Liver (tissue), 9 donors: Measurements from ENCODE around the gene SLC37A2. TPM values are rescaled to one million over a fixed set of nuclear protein-coding genes. Genes with fewer than 3 reads are reported as not detected.

Source experiments
- DNase-seq: peaks from one replicate; pipeline ENCODE4 v3.0.0-alpha.2; 2017; ENCODE audit warnings: low spot score
- H3K27ac ChIP-seq, 2 donors: one replicate each; pipeline ENCODE4 v1.7.0; 2013; ENCODE audit warnings: inconsistent platforms in 2 of 2, low read length in 2 of 2, control low read depth in 1 of 2, low read depth in 1 of 2, mild to moderate bottlenecking in 1 of 2
- H3K27me3 ChIP-seq, 4 donors: one replicate each; pipeline versions ENCODE4 v1.6.1 to v1.7.0; 2013; ENCODE audit warnings: low read length in 3 of 4, inconsistent platforms in 1 of 4, mild to moderate bottlenecking in 1 of 4, moderate library complexity in 1 of 4; ENCODE audit not compliant: control insufficient read depth in 4 of 4, insufficient read depth in 4 of 4
- H3K36me3 ChIP-seq, 4 donors: one replicate each; pipeline versions ENCODE4 v1.6.1 to v1.7.0; 2013; ENCODE audit warnings: low read length in 3 of 4, mild to moderate bottlenecking in 3 of 4, low read depth in 1 of 4, moderate library complexity in 1 of 4; ENCODE audit not compliant: control insufficient read depth in 4 of 4, insufficient read depth in 3 of 4
- H3K4me1 ChIP-seq, 4 donors: one replicate each; pipeline versions ENCODE4 v1.6.1 to v1.7.0; 2013; ENCODE audit warnings: low read length in 3 of 4, mild to moderate bottlenecking in 3 of 4, moderate library complexity in 1 of 4; ENCODE audit not compliant: control insufficient read depth in 4 of 4, insufficient read depth in 4 of 4
- H3K4me3 ChIP-seq, 3 donors: one replicate each; pipeline versions ENCODE4 v1.6.1 to v1.7.0; 2013; ENCODE audit warnings: low read length in 3 of 3, control low read depth in 1 of 3, low read depth in 1 of 3, mild to moderate bottlenecking in 1 of 3
- H3K9ac ChIP-seq, 2 donors: one replicate each; pipeline ENCODE4 v1.7.0; 2013; ENCODE audit warnings: low read length in 2 of 2, mild to moderate bottlenecking in 2 of 2, moderate library complexity in 2 of 2, control low read depth in 1 of 2, low read depth in 1 of 2
- H3K9me3 ChIP-seq, 4 donors: one replicate each; pipeline versions ENCODE4 v1.6.1 to v1.7.0; 2013; ENCODE audit warnings: low read length in 3 of 4; ENCODE audit not compliant: control insufficient read depth in 4 of 4
- EGR1 ChIP-seq, 2 donors: IDR thresholded peaks; 2 replicates each; pipeline ENCODE4 v1.6.1; 2016 to 2018; ENCODE audit warnings: antibody characterized with exemption in 2 of 2, low read depth in 2 of 2
- FOXA1 ChIP-seq: IDR thresholded peaks from 2 replicates; pipeline ENCODE4 v1.6.1; 2016; ENCODE audit warnings: antibody characterized with exemption
- FOXA2 ChIP-seq: IDR thresholded peaks from 2 replicates; pipeline ENCODE4 v1.6.1; 2016; ENCODE audit warnings: antibody characterized with exemption
- GABPA ChIP-seq, 2 donors: IDR thresholded peaks in 1 of 2; conservative IDR thresholded peaks in 1 of 2; 2 replicates each; pipeline ENCODE4 v1.6.1; 2016; ENCODE audit warnings: antibody characterized with exemption in 2 of 2, mild to moderate bottlenecking in 1 of 2, moderate library complexity in 1 of 2
- HNF4A ChIP-seq, 2 donors: conservative IDR thresholded peaks; 2 replicates each; pipeline ENCODE4 v1.6.1; 2016; ENCODE audit warnings: antibody characterized with exemption in 2 of 2, mild to moderate bottlenecking in 2 of 2
- HNF4G ChIP-seq: IDR thresholded peaks from 2 replicates; pipeline ENCODE4 v1.6.1; 2016; ENCODE audit warnings: antibody characterized with exemption
- JUND ChIP-seq, 2 donors: IDR thresholded peaks; 2 replicates each; pipeline ENCODE4 v1.6.1; 2016; ENCODE audit warnings: antibody characterized with exemption in 2 of 2
- NR2F2 ChIP-seq: IDR thresholded peaks from 2 replicates; pipeline ENCODE4 v1.6.1; 2016; ENCODE audit warnings: antibody characterized with exemption
- RAD21 ChIP-seq, 2 donors: IDR thresholded peaks; 2 replicates each; pipeline ENCODE4 v1.6.1; 2016; ENCODE audit warnings: antibody characterized with exemption in 2 of 2, mild to moderate bottlenecking in 2 of 2
- RXRA ChIP-seq, 2 donors: IDR thresholded peaks; 2 replicates each; pipeline ENCODE4 v1.6.1; 2017 to 2018; ENCODE audit warnings: antibody characterized with exemption in 2 of 2, mild to moderate bottlenecking in 1 of 2
- SP1 ChIP-seq: IDR thresholded peaks from 2 replicates; pipeline ENCODE4 v1.6.1; 2018; ENCODE audit warnings: antibody characterized with exemption, mild to moderate bottlenecking
- TAF1 ChIP-seq: conservative IDR thresholded peaks from 2 replicates; pipeline ENCODE4 v1.6.1; 2016; ENCODE audit warnings: antibody characterized with exemption, mild to moderate bottlenecking
- YY1 ChIP-seq: IDR thresholded peaks from 2 replicates; pipeline ENCODE4 v1.6.1; 2016; ENCODE audit warnings: antibody characterized with exemption, mild to moderate bottlenecking
- WGBS: extraction: QIAGEN DNeasy Blood & Tissue Kit; methylation state at CpG from one replicate; pipeline ENCODE4 v1.1.7; 2013; 5-methylcytosine and 5-hydroxymethylcytosine counted together
- polyA plus RNA-seq, 2 donors: library from polyadenylated mRNA; stranded (reverse) in 1 of 2; unstranded in 1 of 2; fragments of 200-250 nt in 1 of 2; fragments of >200 nt in 1 of 2; fragmentation: Nextera tagmentation in 1 of 2; extraction: Ambion mirVana in 1 of 2; gene quantifications; one replicate each; pipeline versions ENCODE4 v1.2.1 to v1.2.3, GENCODE V29; 2013 to 2015
- total RNA-seq, 2 donors: library from RNA; depleted of rRNA; stranded (reverse); fragments of >200 nt; gene quantifications; one replicate each; pipeline ENCODE4 v1.2.3, GENCODE V29; 2014
- TF ChIP-seq, protein P1 (sequence below): IDR thresholded peaks from 2 replicates; pipeline ENCODE4 v1.6.1; 2016; ENCODE audit warnings: antibody characterized with exemption
- TF ChIP-seq, protein P2 (sequence below): IDR thresholded peaks from 2 replicates; pipeline ENCODE4 v1.6.1; 2016; ENCODE audit warnings: antibody characterized with exemption, mild to moderate bottlenecking
- TF ChIP-seq, protein P3 (sequence below): fragments of 150-350 bp; IDR thresholded peaks from 2 replicates; pipeline ENCODE4 v1.5.1; 2017; ENCODE audit warnings: improper control_type of control experiment, low read depth, low read length; ENCODE audit not compliant: missing input control
- TF ChIP-seq, protein P4 (sequence below): IDR thresholded peaks from 2 replicates; pipeline ENCODE4 v1.6.1; 2016; ENCODE audit warnings: antibody characterized with exemption
- TF ChIP-seq, protein P5 (sequence below): IDR thresholded peaks from 2 replicates; pipeline ENCODE4 v1.6.1; 2016; ENCODE audit warnings: antibody characterized with exemption
- donor health status: healthy.
- donor health status: healthy.
- donor health status: healthy.
- donor health status: healthy.
- donor health status: healthy.

The SLC37A2 gene
- total and polyA plus RNA-seq, 4 donors = 0.51 to 12.3 (median 5.6) TPM

DNA sequence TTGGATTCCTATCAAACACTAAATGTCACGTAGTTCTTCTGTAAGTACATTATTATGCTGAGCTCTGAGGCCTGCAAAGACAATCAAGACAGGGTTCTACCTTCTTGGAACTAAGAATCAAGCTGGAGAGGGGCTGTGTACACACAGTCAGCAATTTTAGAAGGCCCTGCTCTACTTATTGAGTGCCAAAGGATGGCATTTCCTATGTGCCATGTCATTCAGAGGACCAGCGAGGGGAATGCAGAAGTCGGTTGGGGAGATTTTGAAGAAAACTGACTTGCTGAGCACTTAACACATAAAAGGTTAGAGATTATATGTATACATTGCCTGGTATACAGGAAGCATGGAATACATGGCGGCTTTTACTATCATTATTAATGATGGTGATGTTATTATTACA, 5.3 kb downstream of the SLC37A2 start:
- no peak for TF ChIP-seq JUND (IDR thresholded peaks at IDR 0.05)
- no peak for TF ChIP-seq TAF1
- TF ChIP-seq HNF4G = no peak
- no peak for TF ChIP-seq RAD21 (IDR thresholded peaks at IDR 0.05)
- TF ChIP-seq, protein P1, sequence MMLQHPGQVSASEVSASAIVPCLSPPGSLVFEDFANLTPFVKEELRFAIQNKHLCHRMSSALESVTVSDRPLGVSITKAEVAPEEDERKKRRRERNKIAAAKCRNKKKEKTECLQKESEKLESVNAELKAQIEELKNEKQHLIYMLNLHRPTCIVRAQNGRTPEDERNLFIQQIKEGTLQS = no peak
- TF ChIP-seq, protein P2, sequence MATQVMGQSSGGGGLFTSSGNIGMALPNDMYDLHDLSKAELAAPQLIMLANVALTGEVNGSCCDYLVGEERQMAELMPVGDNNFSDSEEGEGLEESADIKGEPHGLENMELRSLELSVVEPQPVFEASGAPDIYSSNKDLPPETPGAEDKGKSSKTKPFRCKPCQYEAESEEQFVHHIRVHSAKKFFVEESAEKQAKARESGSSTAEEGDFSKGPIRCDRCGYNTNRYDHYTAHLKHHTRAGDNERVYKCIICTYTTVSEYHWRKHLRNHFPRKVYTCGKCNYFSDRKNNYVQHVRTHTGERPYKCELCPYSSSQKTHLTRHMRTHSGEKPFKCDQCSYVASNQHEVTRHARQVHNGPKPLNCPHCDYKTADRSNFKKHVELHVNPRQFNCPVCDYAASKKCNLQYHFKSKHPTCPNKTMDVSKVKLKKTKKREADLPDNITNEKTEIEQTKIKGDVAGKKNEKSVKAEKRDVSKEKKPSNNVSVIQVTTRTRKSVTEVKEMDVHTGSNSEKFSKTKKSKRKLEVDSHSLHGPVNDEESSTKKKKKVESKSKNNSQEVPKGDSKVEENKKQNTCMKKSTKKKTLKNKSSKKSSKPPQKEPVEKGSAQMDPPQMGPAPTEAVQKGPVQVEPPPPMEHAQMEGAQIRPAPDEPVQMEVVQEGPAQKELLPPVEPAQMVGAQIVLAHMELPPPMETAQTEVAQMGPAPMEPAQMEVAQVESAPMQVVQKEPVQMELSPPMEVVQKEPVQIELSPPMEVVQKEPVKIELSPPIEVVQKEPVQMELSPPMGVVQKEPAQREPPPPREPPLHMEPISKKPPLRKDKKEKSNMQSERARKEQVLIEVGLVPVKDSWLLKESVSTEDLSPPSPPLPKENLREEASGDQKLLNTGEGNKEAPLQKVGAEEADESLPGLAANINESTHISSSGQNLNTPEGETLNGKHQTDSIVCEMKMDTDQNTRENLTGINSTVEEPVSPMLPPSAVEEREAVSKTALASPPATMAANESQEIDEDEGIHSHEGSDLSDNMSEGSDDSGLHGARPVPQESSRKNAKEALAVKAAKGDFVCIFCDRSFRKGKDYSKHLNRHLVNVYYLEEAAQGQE = no peak
- DNase-seq = no peak
- Histone ChIP-seq H3K9me3 (no peaks in the 10 kb centered on the region), H3K4me1 (peaks cover 5 to 6% (median 5%) of the 10 kb centered on the region in 4 donors), H3K27me3 (no peaks in the 10 kb centered on the region), H3K9ac (no peak overlapping the region), H3K36me3 (no peaks in the 10 kb centered on the region), H3K27ac (no peak overlapping the region), H3K4me3 (no peak overlapping the region)
- WGBS = 91% methylated on average over 4 of the region's 4 CpGs

DNA sequence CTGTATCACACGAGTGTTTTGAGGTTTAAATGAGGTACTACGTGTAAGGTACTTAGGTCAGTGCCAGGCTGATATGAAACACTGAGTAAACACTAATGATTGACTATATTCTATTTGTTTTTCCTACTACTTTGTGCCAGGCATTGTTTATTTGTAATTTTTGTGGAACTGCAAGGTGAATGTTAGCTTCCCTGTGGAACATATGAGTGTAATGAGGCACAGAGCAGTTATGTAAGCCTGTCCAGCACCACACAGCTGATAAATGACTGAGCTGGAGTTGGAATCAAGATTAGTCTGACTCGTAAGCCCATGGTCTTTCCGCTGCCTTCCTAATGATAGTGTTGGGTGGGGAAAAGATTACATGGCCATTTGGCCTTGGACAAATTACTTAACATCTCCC, 5.9 kb downstream of the SLC37A2 start:
- no peaks in the 10 kb centered on the region for H3K9me3 ChIP-seq
- H3K9ac ChIP-seq = no peak overlapping the region
- no peaks in the 10 kb centered on the region for H3K27me3 ChIP-seq
- 69% methylated on average over 4 of the region's 4 CpGs for WGBS
- TF ChIP-seq, protein P3, sequence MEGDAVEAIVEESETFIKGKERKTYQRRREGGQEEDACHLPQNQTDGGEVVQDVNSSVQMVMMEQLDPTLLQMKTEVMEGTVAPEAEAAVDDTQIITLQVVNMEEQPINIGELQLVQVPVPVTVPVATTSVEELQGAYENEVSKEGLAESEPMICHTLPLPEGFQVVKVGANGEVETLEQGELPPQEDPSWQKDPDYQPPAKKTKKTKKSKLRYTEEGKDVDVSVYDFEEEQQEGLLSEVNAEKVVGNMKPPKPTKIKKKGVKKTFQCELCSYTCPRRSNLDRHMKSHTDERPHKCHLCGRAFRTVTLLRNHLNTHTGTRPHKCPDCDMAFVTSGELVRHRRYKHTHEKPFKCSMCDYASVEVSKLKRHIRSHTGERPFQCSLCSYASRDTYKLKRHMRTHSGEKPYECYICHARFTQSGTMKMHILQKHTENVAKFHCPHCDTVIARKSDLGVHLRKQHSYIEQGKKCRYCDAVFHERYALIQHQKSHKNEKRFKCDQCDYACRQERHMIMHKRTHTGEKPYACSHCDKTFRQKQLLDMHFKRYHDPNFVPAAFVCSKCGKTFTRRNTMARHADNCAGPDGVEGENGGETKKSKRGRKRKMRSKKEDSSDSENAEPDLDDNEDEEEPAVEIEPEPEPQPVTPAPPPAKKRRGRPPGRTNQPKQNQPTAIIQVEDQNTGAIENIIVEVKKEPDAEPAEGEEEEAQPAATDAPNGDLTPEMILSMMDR = no peak
- TF ChIP-seq EGR1 (IDR thresholded peaks at IDR 0.05; ENCODE audit: low read depth in 2 of 2) (no peak), YY1 (no peak), SP1 (peak; percentile 35), FOXA1 (no peak), JUND (IDR thresholded peaks at IDR 0.05) (peak; percentile 28 to 45), HNF4G (no peak), RAD21 (IDR thresholded peaks at IDR 0.05) (no peak), TAF1 (no peak), NR2F2 (no peak), RXRA (IDR thresholded peaks at IDR 0.05) (peak in 1 of 2 donors; percentile 21), GABPA (IDR thresholded peaks at IDR 0.05 in 1 of 2, conservative IDR thresholded peaks at IDR 0.05 in 1 of 2) (no peak), HNF4A (conservative IDR thresholded peaks at IDR 0.05) (peak in 1 of 2 donors; percentile 8), FOXA2 (no peak)
- TF ChIP-seq, protein P4, sequence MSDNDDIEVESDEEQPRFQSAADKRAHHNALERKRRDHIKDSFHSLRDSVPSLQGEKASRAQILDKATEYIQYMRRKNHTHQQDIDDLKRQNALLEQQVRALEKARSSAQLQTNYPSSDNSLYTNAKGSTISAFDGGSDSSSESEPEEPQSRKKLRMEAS = no peak
- TF ChIP-seq, protein P1 = no peak
- TF ChIP-seq, protein P5, sequence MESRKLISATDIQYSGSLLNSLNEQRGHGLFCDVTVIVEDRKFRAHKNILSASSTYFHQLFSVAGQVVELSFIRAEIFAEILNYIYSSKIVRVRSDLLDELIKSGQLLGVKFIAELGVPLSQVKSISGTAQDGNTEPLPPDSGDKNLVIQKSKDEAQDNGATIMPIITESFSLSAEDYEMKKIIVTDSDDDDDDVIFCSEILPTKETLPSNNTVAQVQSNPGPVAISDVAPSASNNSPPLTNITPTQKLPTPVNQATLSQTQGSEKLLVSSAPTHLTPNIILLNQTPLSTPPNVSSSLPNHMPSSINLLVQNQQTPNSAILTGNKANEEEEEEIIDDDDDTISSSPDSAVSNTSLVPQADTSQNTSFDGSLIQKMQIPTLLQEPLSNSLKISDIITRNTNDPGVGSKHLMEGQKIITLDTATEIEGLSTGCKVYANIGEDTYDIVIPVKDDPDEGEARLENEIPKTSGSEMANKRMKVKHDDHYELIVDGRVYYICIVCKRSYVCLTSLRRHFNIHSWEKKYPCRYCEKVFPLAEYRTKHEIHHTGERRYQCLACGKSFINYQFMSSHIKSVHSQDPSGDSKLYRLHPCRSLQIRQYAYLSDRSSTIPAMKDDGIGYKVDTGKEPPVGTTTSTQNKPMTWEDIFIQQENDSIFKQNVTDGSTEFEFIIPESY = no peak
- TF ChIP-seq, protein P2 = no peak
- peaks cover 0 to 3% (median 0%) of the 10 kb centered on the region in 4 donors for H3K4me1 ChIP-seq
- no peaks in the 10 kb centered on the region for H3K36me3 ChIP-seq
- H3K4me3 ChIP-seq = no peak overlapping the region
- H3K27ac ChIP-seq = no peak overlapping the region
- no peak for DNase-seq
